ENCODE results near the gene IRAK4.
A peak's percentile ranks its signal among the peaks of the same experiment; 100 is the strongest.
"Not testable (repeated sequence)": the region's sequence is repeated elsewhere in the genome, so short reads cannot be mapped to it uniquely, and the experiment has no call there.

Gene IRAK4

DNA sequence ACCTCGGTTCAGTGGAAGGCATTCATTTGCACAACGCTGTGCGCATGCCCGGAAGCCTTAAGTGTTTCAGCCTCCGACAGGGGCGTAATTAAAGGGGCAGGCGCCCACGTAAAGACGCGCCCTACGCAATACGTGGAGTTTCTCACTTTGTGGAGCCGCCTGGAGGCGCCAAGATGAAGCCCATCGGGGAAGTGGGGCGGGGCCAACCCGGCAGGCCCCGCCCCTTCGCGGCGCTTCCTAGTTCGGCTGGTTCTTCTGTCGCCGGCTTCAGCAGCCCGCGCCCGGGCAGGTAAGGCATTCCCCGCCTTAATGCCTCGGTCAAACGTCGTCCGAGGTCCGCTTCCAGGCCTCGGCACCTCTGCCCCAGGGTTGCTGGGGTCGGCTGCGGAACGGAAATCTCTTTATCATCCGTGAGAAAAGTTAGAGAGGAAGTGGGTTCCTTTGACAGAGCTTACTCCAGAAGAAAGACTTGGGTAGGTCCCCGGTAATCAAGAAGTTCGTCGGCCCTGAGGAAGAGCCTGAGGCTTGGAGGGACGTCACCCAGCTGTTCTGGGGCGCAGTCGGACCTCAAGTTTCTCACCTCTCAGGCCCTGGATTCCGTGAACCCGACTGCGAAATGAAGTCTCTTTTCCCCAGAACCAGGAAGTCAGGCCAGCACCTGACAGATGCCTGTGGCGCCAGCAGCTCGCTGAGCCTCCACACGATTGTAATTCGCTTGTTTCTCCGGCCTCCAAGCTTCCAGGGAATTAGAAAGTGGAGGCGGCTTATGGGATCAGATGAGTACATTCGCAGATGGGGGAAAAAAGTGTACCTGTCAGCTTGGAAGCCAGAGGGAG lies at the start of gene IRAK4, which contains the start of gene PUS7L:
IRAK4 (plus strand) TSS at position 224 of the 836 bp plus-strand sequence. CDS start 9,161 bp downstream, outside the sequence.
PUS7L (minus strand) TSS at position 63 of the 836 bp plus-strand sequence. CDS start 3,545 bp downstream, outside the sequence.
- DNase-seq (ENCODE audit: low spot score), result peak; percentile 95

DNA sequence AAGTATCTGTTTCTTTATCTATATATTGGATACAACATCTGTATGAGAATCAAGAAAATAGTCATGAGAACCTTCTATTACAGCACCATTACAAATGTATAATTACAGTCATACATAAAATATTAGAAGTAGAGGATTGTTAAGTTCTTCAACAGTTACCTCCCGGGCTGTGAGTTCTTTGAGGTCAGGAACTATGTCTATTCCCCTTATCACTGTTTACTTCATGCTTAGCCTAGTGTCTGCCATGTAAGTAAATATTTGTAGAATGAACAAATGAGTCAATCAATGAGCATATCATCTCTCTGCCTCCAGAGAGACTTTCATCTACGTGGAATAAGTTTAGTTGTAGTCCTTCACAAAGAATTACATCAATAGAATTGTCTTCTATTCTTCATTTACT lies 47.4 kb upstream of the IRAK4 start:
- DNase-seq (ENCODE audit: low spot score), result no peak

DNA sequence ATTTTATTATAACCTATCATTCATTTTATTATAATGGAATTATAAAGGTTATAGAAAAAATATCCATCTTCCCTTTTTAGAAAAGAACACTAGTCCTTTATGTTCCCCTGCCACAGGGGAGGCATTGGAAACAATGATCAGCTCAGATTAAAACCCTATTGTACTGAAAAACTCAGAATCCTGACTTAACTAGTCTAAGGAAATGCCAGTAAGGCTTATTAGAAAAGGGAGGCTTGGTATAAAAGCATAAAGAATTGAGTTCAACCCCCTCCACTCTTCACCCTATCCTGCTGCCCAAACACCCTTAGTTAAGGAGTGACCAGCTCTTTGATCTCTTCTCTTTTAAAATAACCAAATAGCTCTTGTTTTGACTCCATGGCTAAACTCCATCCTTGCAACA lies 36.1 kb upstream of the IRAK4 start:
- DNase-seq (ENCODE audit: low spot score), result no peak

DNA sequence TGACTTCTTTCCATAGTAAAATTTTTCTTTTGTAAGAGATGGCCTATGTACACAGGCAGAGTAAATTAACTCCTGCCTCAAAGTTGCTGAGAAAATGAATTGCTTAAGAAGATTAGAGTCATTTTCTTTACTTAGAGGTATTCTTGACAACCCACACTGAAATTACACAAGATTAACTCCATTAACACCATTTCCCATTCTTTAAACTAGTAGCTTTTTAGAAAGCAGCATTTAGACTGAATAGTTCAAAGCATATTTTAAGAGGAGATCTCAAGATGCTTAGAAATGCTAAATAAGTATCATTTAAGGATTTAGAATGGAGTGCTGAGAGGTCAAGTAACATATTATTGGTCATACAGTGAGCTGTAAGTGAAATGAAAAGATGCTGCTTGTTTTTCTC lies 35.6 kb upstream of the IRAK4 start:
- DNase-seq (ENCODE audit: low spot score), result no peak

DNA sequence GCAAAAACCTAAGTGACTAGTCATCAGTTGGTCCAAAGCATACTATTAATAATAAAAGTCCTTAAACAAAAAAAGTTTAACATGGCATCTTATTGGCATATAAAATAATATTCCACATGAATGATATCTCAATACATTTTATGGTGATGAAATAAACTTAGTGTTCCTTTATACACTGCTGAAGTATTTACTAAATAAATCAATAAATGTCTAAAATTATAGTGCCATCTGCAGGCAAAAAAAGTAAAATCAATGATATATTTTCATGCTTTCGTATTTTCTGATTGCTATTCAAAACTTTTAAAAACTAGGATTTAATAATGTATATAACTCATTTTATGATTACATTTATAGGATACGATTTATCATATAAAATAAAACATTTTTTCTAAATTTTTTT lies 30.6 kb upstream of the IRAK4 start:
- DNase-seq (ENCODE audit: low spot score), result no peak

DNA sequence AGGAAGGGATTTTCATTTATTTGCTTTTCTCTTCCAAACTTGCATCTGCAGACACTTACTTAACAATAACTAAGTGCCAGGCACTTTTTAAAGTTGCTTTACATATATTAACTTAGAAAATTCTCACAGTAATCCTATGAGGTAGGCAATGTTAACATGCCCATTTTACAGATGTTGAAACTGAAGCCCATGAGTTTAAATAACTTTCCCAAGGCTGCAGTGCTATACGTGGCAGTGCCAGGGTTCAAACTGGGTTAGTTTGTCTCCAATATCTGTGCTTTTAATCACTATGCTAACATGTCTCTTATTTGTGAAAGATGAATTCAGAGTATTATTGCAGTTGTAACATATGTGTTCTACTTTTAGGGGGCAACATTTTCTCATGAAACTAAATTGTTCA lies 30.1 kb upstream of the IRAK4 start:
- no peak for DNase-seq (ENCODE audit: low spot score)

DNA sequence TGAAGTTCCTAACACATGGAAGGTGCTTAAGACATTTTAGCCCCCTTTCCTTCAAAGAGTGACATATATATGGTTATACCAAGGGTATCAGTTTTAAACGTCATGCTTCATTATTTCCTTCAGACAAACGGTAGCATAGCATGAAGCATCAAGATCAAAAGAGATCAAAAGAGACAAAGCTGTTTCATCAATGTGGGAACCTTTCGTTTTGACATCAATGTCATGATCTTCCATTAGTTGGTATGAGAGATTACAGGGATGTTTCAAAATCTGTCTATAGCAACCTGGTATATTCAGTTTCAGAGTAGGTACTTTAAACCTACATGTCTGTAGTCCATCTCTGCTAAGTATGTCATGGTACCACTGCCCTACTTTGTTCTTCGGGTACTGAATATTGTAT lies 28.5 kb upstream of the IRAK4 start:
- DNase-seq (ENCODE audit: low spot score), result no peak

DNA sequence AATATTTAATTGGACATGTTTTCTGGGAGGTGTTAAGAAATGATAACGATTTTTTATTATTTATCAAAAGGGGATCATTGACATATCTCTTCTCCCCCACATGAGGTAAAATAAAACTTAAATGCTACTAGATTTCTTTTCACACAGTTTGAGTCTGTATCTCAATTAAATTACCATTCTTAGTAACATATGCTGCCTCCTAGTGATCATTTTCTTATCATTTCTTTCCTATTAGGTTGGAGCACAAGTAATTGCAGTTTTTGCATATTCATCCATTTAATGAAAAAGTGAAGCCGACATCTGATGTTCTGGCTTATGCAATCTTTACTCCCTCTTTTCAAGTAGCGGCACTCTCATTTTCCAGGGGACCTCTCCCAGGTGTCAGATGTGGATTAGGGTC lies 25.1 kb upstream of the IRAK4 start:
- no peak for DNase-seq (ENCODE audit: low spot score)

DNA sequence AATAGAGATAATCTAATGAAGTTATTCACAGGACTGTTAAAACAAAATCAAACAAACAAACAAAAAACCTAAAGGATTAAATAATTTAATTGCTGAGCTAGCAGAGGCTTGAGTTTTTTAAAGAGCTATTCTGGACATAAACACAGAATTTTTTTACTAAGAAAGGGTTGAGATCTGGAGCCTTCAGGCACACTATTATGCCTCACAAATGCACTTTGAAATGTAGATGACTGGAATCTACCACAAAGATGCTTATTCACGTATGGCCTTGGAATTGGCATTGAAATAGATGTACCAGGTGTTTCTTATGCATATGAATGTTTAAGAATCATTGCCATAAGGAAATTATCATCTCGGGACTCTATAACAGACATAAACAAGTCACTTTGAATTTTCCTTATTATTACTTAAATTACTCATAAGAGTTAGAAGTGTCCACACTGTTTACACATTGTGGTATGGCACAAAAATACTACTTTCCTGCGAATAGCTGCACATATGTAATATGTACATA lies 21.8 kb upstream of the IRAK4 start:
- no peak for DNase-seq (ENCODE audit: low spot score)

DNA sequence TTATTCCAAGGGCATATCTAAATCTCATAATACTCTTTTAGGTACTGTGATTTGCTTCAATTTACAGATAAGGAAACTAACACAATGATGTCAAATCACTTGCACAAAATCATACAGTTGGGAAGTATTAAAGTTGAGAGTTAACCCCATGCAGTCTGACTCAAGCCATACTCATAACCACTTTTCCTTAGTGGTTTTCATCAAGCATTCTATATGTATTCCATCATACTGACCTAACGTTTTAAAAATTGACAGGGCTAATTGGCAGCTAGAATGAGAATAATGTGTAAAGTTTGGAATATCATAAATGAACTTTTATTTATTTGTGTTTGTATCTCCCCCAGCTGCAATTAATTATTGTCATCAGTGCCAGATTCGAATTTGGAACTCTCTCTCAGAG lies 21.1 kb upstream of the IRAK4 start:
- no peak for DNase-seq (ENCODE audit: low spot score)

DNA sequence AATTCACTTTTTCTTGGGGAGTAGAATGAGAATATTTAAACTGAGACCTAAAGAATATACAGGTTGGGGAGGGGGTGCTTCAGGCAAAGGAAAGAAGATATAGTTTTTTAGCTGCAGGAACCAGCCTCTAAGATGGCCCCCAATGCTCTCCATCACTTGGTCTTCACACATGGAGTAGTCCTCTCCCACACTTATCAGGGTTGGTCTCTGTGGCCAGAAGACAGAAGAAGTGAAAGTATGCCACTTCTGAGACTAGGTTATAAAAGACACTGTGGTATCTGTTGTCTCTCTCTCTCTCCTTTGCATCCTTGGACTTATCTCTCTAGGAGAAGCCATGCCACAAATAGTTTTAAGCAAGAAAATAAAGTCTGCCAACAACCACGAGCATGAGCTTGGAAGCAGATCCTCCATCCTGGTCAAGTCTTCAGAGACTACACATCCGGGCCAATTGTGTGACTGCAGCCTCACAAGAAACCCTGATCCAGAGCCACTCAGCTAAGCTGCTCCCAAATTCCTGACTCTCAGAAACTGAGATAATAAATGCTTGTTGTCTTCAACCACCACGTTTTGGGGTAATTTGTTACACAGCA lies 18.1 kb upstream of the IRAK4 start:
- DNase-seq (ENCODE audit: low spot score), result no peak

DNA sequence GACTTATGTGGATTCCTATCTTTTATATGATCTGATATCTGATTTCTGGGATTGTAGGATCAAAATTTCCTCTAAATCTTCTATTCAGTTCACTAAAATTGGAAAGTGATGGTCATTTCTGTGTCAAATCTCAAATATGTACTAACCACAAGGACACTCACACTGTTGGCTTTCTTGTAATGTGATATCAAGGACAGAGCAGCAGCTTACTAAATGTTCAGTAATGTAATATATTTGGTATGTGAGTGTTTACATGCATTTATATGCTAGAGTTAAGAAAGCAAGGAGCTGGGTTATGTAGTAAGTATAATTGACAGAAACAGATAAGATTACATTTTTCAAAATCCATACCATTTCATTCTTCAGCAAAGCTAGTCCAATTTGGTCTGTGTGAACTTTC lies 16.6 kb upstream of the IRAK4 start:
- no peak for DNase-seq (ENCODE audit: low spot score)

DNA sequence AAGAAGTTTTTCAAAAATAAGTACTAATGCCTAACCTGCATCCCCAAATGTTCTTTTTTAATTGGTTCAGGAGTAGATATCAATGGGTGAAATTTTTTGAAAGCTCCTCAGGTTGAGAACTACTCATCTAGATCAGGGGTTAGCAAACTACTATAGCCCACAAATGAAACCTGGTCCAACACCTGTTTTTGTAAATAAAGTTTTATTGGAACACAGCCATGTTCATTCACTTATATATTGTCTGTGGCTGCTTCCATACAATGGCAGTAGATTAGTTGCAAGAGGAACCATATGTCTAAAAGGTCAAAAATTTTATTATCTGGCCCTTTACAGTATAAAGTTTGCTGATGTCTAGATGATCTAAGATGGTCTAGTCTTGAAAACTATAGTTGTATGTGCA lies 13.9 kb upstream of the IRAK4 start:
- DNase-seq (ENCODE audit: low spot score), result no peak

DNA sequence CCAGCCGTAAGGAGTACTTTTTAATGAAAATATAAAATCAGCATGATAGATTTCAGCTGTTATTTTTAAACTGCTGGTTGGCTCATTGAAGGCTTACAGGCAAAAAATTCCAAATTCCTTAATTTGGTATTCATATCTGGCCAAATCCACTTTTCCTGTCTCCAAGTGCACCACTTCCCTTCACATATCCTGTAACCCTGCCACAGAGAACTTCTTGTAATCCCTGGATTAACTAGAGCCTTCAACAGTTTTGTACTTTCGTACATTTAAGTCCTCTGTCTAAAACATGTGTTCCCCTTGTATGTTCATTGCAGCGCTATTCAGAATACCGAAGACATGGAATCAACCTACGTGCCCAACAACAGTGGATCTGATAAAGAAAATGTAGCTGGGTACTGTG lies 9.7 kb upstream of the IRAK4 start:
- DNase-seq (ENCODE audit: low spot score), result no peak

DNA sequence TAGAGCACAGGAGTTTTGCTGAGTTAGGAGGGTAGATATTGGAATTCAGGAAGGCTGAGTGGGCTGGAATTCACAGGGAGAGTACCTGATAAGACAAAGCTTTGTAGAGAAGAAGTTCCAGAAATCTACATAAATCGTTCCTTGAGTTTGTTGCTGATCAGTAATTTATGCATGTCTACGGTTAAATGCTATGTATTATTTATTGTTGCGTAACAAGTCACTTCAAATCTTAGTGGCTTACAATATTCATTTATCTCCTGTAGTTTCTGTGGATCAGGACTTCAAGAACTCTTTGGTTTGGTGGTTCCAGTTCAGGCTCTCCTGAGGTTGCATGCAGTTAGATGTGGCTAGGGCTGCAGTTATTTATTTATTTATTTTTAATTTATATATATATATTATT lies 7.9 kb upstream of the IRAK4 start:
- no peak for DNase-seq (ENCODE audit: low spot score)

DNA sequence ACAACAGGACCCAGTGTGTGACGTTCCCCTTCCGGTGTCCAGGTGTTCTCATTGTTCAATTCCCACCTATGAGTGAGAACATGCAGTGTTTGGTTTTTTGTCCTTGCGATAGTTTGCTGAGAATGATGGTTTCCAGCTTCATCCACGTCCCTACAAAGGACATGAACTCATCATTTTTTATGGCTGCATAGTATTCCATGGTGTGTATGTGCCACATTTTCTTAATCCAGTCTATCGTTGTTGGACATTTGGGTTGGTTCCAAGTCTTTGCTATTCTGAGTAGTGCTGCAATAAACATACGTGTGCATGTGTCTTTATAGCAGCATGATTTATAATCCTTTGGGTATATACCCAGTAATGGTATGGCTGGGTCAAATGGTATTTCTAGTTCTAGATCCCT lies 7.4 kb upstream of the IRAK4 start:
- not testable (repeated sequence) for DNase-seq (ENCODE audit: low spot score)

DNA sequence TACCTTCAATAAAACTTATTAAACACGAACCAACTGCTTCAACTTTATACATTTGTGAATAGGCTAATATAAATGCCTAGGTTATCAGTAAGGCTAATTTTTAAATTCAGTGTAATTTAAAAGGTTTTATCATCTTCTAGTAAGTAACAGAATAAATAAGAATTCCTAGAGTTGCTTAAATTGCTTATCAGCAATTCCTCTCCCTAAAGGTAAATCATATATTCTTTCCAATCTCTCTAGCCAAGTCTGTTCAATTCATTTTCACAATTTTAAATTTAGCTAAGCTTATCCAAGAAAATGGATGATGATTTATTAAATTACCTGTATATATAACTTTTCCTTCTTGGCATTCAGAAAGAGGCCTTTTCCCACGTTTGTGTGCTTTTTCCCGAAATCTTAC lies 4.7 kb upstream of the IRAK4 start:
- DNase-seq (ENCODE audit: low spot score), result no peak

DNA sequence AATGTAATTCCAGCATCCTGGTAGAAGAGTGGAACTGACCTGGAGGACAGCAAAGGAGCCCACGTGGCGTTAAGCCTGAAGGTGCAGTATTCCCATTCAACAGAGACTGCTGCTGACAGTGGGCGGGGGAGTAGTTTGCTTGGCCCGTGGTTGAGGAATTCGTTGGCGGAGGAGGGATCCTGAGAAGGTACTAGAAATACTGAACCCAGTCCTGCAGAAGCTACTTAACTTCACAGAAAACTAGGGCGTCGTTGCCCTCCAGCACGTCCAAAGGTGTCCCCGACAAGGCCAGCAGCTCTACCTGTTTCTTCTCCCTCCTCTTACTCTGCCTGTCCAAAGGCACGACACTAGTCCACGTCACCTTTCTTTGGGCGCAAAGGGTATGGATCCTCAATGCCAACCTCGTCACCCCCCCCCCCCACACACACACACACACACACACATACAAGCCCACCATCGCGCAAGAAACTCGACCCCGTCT lies 464 bp upstream of the IRAK4 start:
- peak; percentile 3 for DNase-seq (ENCODE audit: low spot score)

DNA sequence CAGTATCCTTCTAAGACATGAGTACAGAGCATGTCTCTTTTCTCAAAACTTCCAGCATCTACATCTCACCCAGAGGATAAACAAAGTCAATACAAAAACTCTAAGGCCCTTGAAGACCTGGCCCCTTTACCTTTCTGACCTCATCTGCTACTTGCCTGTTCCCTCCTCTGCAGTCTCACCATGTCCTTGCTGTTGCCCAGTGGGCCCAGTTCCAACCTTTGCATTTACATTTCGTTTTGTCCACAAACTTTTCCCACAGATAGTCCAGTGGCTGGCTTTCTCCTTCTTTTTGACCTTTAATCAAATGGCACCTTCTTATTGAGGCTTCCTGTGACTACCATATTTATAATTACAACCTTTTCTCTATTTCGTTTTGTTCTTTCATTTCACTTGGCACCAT lies 1.6 kb downstream of the IRAK4 start:
- DNase-seq (ENCODE audit: low spot score), result no peak

DNA sequence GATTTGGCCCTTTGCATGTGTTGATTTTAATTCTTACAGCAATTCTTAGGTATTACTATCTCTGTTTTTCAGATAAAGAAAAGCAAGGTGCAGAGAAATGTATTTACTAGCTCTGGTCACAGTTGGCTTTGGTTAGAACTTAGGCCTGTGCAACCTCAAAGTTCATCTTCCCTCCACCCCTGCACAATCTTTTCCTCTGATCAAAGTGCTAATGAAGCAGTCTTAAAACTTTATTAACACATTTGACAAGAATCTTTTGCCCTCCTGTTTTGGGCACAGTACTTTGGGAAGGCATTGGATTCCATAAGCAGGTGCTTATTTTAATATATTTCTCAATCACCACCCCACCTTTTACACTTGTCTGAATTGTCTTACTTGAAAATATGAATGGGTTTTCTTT lies 2.7 kb downstream of the IRAK4 start:
- no peak for DNase-seq (ENCODE audit: low spot score)

DNA sequence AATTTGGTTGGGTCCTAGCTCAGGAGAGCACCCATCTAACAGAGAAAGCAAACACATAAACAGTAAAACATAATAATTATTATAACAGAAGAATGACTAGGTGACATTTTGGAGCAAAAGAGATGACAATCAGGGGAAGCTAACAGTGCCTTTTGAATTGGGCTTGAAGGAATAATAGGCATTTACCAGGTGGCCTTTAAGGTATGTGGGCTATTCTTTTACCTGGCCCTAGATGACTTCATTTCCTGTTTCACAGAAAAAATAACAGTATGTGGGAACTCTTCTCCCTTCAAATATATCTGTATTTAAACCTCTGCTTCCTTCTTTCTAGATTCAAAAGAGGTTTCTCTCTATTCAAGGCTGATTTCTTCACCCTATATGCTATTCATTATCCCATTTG lies 3.8 kb downstream of the IRAK4 start:
- no peak for DNase-seq (ENCODE audit: low spot score)

DNA sequence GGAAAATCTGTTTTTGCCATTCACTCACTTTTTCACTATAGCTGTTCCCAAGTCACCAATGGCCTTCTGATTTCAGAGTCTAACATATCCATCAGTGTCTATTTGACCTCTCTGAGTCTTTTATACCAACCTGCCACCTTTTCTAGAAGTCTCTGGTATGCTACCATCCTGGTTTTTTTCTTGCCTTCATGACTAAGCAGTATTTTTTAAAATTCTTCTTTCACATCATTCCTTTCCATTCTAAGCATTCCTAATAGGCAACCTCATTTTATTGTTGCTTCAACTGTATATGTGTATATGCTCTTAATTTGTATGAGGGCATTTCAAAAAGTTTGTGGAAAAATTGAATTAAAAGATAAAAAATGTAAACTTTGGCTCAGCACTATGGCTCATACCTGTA lies 5.0 kb downstream of the IRAK4 start:
- no peak for DNase-seq (ENCODE audit: low spot score)

DNA sequence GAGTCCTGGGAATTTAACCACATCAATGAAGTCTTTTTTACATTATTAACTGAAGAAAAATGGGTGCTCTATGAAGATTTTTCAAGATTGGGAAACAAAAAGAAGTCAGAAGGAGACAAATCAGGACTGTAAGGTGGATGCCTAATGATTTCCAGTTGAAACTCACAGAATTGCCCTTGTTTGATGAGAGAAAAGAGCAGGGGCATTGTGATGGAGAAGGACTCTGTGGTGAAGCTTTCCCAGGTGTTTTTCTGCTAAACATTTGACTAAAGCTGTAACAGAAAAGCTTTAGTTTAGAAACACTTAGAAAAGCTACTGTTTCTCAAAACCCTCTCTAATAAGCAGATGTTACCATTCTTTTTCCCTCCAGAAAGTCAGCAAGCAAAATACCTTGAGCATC lies 5.8 kb downstream of the IRAK4 start:
- no peak for DNase-seq (ENCODE audit: low spot score)
